ENCODE data around the gene DPP6. TPM values are rescaled to one million over a fixed set of nuclear protein-coding genes. Genes with fewer than 3 reads are reported as not detected.

Gene DPP6
- total RNA-seq, 2 experiments from 2014 or later = not detected

DNA sequence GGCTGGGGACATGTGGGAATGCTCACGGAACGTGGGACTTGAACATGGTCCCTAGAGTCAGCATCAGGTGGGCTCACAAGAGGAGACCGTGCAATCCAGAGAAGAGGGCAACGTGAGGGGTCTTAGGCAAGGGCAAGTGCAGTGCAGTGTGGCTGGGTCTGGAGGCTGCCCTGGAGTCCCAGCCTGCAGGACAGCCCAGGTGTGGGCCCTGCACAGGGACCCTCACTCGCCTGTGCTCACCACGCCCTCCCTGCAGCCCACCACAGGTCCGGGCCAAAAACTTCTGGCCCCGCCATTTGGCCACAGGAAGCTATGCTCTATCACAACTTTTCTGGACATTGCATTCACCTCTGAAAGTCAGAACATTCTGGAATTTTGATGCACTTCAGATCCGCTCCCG, 817.2 kb downstream of the DPP6 start:
- Histone ChIP-seq H3K36me3 (ENCODE audit: insufficient read depth, low read length) (no peaks in the 10 kb centered on the region), H3K27ac (ENCODE audit: low read depth in 1 of 2, low read length in 2 of 2) (no peak overlapping the region), H3K4me1 (ENCODE audit: insufficient read depth, low read length) (no peaks in the 10 kb centered on the region), H3K27me3 (ENCODE audit: control insufficient read depth in 1 of 2, insufficient read depth in 2 of 2, low read length in 2 of 2) (peaks cover 16 to 17% of the 10 kb centered on the region in 2 experiments), H3K4me3 (ENCODE audit: low read length) (no peak overlapping the region), H3K9me3 (ENCODE audit: control insufficient read depth in 1 of 2, insufficient read depth in 1 of 2, low read length in 2 of 2) (peaks cover 0 to 6% of the 10 kb centered on the region in 2 experiments)
- ChIA-PET POLR2A (no interaction called here), CTCF (no interaction called here)
- H3K27me3 Mint-ChIP-seq = peaks cover 56% of the 10 kb centered on the region
- no peak overlapping the region for H3K27ac Mint-ChIP-seq
- no peak for DNase-seq
- no peaks in the 10 kb centered on the region for H3K9me3 Mint-ChIP-seq
- no peaks in the 10 kb centered on the region for H3K36me3 Mint-ChIP-seq (ENCODE audit: low read depth)
- no peak overlapping the region for H3K4me3 Mint-ChIP-seq
- no peaks in the 10 kb centered on the region for H3K4me1 Mint-ChIP-seq (ENCODE audit: low read depth)
- TF ChIP-seq, protein P1, sequence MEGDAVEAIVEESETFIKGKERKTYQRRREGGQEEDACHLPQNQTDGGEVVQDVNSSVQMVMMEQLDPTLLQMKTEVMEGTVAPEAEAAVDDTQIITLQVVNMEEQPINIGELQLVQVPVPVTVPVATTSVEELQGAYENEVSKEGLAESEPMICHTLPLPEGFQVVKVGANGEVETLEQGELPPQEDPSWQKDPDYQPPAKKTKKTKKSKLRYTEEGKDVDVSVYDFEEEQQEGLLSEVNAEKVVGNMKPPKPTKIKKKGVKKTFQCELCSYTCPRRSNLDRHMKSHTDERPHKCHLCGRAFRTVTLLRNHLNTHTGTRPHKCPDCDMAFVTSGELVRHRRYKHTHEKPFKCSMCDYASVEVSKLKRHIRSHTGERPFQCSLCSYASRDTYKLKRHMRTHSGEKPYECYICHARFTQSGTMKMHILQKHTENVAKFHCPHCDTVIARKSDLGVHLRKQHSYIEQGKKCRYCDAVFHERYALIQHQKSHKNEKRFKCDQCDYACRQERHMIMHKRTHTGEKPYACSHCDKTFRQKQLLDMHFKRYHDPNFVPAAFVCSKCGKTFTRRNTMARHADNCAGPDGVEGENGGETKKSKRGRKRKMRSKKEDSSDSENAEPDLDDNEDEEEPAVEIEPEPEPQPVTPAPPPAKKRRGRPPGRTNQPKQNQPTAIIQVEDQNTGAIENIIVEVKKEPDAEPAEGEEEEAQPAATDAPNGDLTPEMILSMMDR (IDR thresholded peaks at IDR 0.05) = no peak
- ATAC-seq (ENCODE audit: poor library complexity) = no peak
- intact Hi-C loops (cut with DNase I, micrococcal nuclease) = no loop called here

DNA sequence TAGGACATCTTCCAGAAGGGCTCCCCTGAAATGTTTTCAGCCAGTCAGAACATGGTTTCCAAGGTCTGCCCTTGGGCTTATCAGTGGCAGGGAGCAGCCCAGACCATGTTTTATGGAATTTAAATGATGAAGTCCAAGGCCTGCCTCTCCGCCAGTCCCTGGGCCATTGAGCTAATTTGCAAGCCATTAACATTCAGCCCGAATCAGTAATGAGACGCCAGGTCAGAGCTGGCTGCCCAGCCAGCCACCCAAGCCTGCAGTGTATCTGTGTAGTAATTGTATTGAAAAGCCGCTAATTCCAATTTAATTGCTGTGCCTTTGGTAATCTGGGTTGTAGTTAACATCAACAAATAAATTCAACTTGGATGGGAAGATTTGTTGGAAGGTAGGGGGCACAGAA, 819.3 kb downstream of the DPP6 start:
- ChIA-PET POLR2A (no interaction called here), CTCF (no interaction called here)
- no peaks in the 10 kb centered on the region for H3K9me3 Mint-ChIP-seq
- no peaks in the 10 kb centered on the region for H3K4me1 Mint-ChIP-seq (ENCODE audit: low read depth)
- H3K27me3 ChIP-seq (ENCODE audit: control insufficient read depth in 1 of 2, insufficient read depth in 2 of 2, low read length in 2 of 2) = peaks cover 16 to 17% of the 10 kb centered on the region in 2 experiments
- peaks cover 0 to 8% of the 10 kb centered on the region in 2 experiments for H3K9me3 ChIP-seq (ENCODE audit: control insufficient read depth in 1 of 2, insufficient read depth in 1 of 2, low read length in 2 of 2)
- DNase-seq (no peak), ATAC-seq (ENCODE audit: poor library complexity) (no peak)
- no peak overlapping the region for H3K4me3 Mint-ChIP-seq
- no peaks in the 10 kb centered on the region for H3K36me3 ChIP-seq (ENCODE audit: insufficient read depth, low read length)
- intact Hi-C loops (cut with DNase I, micrococcal nuclease) = no loop called here
- H3K36me3 Mint-ChIP-seq (ENCODE audit: low read depth) = no peaks in the 10 kb centered on the region
- no peaks in the 10 kb centered on the region for H3K4me1 ChIP-seq (ENCODE audit: insufficient read depth, low read length)
- H3K27me3 Mint-ChIP-seq = peaks cover 52% of the 10 kb centered on the region
- TF ChIP-seq, protein P1 (IDR thresholded peaks at IDR 0.05) = no peak
- H3K4me3 ChIP-seq (ENCODE audit: low read length) = no peak overlapping the region
- H3K27ac Mint-ChIP-seq = no peak overlapping the region
- H3K27ac ChIP-seq (ENCODE audit: low read depth in 1 of 2, low read length in 2 of 2) = no peak overlapping the region

DNA sequence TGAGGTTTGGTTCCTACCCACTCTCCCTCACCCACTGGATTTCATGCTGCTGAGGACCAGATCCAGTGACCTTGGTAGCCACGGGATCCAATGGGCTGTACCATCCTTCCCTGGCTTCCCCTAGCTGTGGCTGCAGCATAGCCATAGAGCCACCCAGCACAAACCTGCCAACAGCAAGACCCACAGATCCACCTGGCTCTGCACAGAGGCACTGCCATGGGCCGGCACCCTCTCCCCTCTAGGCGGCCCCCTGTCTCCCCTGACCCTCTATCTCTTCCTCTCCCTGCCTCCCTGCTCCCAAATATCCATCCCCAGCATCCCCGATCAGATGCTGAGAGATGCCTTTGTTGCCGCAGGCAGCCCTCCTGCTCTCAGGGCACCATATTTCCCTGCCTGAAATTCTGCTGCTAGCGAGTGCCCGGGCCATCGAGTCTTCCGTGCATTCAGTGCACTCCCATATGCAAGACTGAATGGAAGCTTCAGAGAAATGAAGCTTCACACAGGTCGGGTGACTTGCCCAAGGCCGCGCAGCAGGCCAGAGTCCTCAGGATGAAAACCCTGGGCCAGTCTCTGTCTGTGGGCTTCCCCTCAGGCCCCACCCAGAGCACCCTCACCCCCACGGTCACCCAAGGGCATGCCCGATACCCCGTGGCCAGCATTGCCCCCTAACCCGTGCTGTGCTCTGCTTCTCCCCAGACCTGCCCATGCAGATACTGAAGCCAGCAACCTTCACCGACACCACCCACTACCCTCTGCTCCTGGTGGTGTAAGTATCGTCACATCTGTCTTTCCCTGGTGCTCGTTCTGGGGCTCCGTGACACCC, 819.9 kb downstream of the DPP6 start:
- Mint-ChIP-seq H3K4me1 (ENCODE audit: low read depth) (no peaks in the 10 kb centered on the region), H3K4me3 (no peak overlapping the region), H3K27ac (no peak overlapping the region), H3K27me3 (peaks cover 52% of the 10 kb centered on the region), H3K36me3 (ENCODE audit: low read depth) (no peaks in the 10 kb centered on the region), H3K9me3 (no peaks in the 10 kb centered on the region)
- ATAC-seq (ENCODE audit: poor library complexity) (no peak), DNase-seq (no peak)
- Histone ChIP-seq H3K36me3 (ENCODE audit: insufficient read depth, low read length) (no peaks in the 10 kb centered on the region), H3K27ac (ENCODE audit: low read depth in 1 of 2, low read length in 2 of 2) (no peak overlapping the region), H3K4me3 (ENCODE audit: low read length) (no peak overlapping the region), H3K9me3 (ENCODE audit: control insufficient read depth in 1 of 2, insufficient read depth in 1 of 2, low read length in 2 of 2) (peaks cover 0 to 8% of the 10 kb centered on the region in 2 experiments), H3K27me3 (ENCODE audit: control insufficient read depth in 1 of 2, insufficient read depth in 2 of 2, low read length in 2 of 2) (peaks cover 16 to 17% of the 10 kb centered on the region in 2 experiments), H3K4me1 (ENCODE audit: insufficient read depth, low read length) (no peaks in the 10 kb centered on the region)
- intact Hi-C loops (cut with DNase I, micrococcal nuclease) = no loop called here
- ChIA-PET CTCF (no interaction called here), POLR2A (no interaction called here)
- TF ChIP-seq, protein P1 (IDR thresholded peaks at IDR 0.05) = no peak

All from CD4-positive, alpha-beta T cell (primary cell).